Measurements from ENCODE around the gene GPAT2.
"Not testable (repeated sequence)": the region's sequence is repeated elsewhere in the genome, so short reads cannot be mapped to it uniquely, and the experiment has no call there.

GRCh38 chr2:96070351-96070750, 35.6 kb upstream of the GPAT2 start:
- TF ChIP-seq SIN3B (IDR thresholded peaks at IDR 0.05; ENCODE audit: low read length); NFATC3 (CRISPR knock-in tag; IDR thresholded peaks at IDR 0.05): not testable (repeated sequence)

All from HepG2 (cell line).